K562 (cell line): ENCODE measurements around the gene FOXL3. TPM values are rescaled to one million over a fixed set of nuclear protein-coding genes. Genes with fewer than 3 reads are reported as not detected.
A peak's percentile ranks its signal among the peaks of the same experiment; 100 is the strongest.

Source experiments
- CBX3 ChIP-seq, 2 experiments: IDR thresholded peaks; 1 replicate in 1 of 2; 2 replicates in 1 of 2; pipeline ENCODE4 v1.6.1; 2012; ENCODE audit warnings: inconsistent platforms in 2 of 2, low read length in 2 of 2, borderline replicate concordance in 1 of 2, control low read depth in 1 of 2
- FIP1L1 ChIP-seq: fragments of 200-400 bp; formaldehyde crosslinking; IDR thresholded peaks from 2 replicates; pipeline ENCODE4 v1.6.1; 2018; ENCODE audit warnings: mild to moderate bottlenecking, low read depth, low read length; ENCODE audit not compliant: poor library complexity, severe bottlenecking
- FOXK1 ChIP-seq: sonication (generic); formaldehyde crosslinking; IDR thresholded peaks from 2 replicates; pipeline ENCODE4 v1.8.0; 2022; ENCODE audit warnings: missing genetic modification reagents, mild to moderate bottlenecking, borderline replicate concordance
- HDGF ChIP-seq: fragments of 450-650 bp; IDR thresholded peaks from 2 replicates; pipeline ENCODE4 v1.6.1; 2016
- HNRNPLL ChIP-seq: fragments of 200-400 bp; formaldehyde crosslinking; IDR thresholded peaks from 2 replicates; pipeline ENCODE4 v1.6.1; 2017; ENCODE audit warnings: low read length, low read depth, mild to moderate bottlenecking; ENCODE audit not compliant: poor library complexity, severe bottlenecking
- ILF3 ChIP-seq: fragments of 450-650 bp; IDR thresholded peaks from 2 replicates; pipeline ENCODE4 v1.6.1; 2018; ENCODE audit warnings: antibody characterized with exemption, mild to moderate bottlenecking, moderate library complexity, borderline replicate concordance
- LEF1 ChIP-seq: fragments of 450-650 bp; IDR thresholded peaks from 2 replicates; pipeline ENCODE4 v1.6.1; 2016; ENCODE audit warnings: mild to moderate bottlenecking
- NCOA2 ChIP-seq, 2 experiments: fragments of 450-650 bp; IDR thresholded peaks; 2 replicates each; pipeline ENCODE4 v1.6.1; 2018; ENCODE audit warnings: mild to moderate bottlenecking in 2 of 2, moderate library complexity in 1 of 2; ENCODE audit not compliant: partially characterized antibody in 2 of 2
- NRF1 ChIP-seq, 2 experiments: fragments of 450-650 bp; IDR thresholded peaks in 1 of 2; conservative IDR thresholded peaks in 1 of 2; 2 replicates each; pipeline ENCODE4 v1.6.1; 2014; ENCODE audit warnings: mild to moderate bottlenecking in 2 of 2
- RCOR1 ChIP-seq, 2 experiments: IDR thresholded peaks; 2 replicates each; pipeline ENCODE4 v1.6.1; 2012; ENCODE audit warnings: low read depth in 2 of 2, low read length in 2 of 2, borderline replicate concordance in 1 of 2, improper control_type of control experiment in 1 of 2
- SMARCE1 ChIP-seq: fragments of 450-650 bp; IDR thresholded peaks from 2 replicates; pipeline ENCODE4 v1.7.1; 2016; ENCODE audit warnings: mild to moderate bottlenecking
- ZBTB1 ChIP-seq: sonication (generic); formaldehyde crosslinking; IDR thresholded peaks from 2 replicates; pipeline ENCODE4 v1.8.1; 2023; ENCODE audit warnings: missing genetic modification reagents, low read depth, mild to moderate bottlenecking, borderline replicate concordance
- ZNF217 ChIP-seq: sonication (generic); formaldehyde crosslinking; IDR thresholded peaks from 2 replicates; pipeline ENCODE4 v1.8.0; 2022; ENCODE audit warnings: mild to moderate bottlenecking, missing genetic modification reagents
- ZNF431 ChIP-seq: sonication (generic); formaldehyde crosslinking; IDR thresholded peaks from 2 replicates; pipeline ENCODE4 v1.8.0; 2022; ENCODE audit warnings: mild to moderate bottlenecking, missing genetic modification reagents
- polyA plus RNA-seq, 8 experiments: library from polyadenylated mRNA; depleted of rRNA in 4 of 8; stranded (reverse) in 5 of 8; unstranded in 3 of 8; fragments of >200 nt; fragmentation: Nextera tagmentation in 2 of 8; fragmentation: Illumina TruSeq in 1 of 8; extraction: Ambion mirVana in 2 of 8; extraction: Trizol in 1 of 8; gene quantifications; 2 replicates each; pipeline versions ENCODE4 v1.2.1 to v1.2.3, GENCODE V29; 2011 to 2014; ENCODE audit warnings: inconsistent platforms in 1 of 8, missing spikeins in 1 of 8
- total RNA-seq, 7 experiments: library from RNA; depleted of rRNA in 6 of 7; stranded (reverse); fragments of >200 nt in 6 of 7; fragmentation: Illumina TruSeq in 2 of 7; extraction: Trizol in 2 of 7; gene quantifications; 2 replicates each; pipeline versions ENCODE4 v1.2.1 to v1.2.3, GENCODE V29; 2011 to 2021; ENCODE audit warnings: low replicate concordance in 1 of 7
- TF ChIP-seq, protein P1 (sequence below): fragments of 450-650 bp; formaldehyde crosslinking; IDR thresholded peaks from 2 replicates; pipeline ENCODE4 v1.4.0; 2022; ENCODE audit warnings: missing genetic modification characterization
- TF ChIP-seq, protein P2 (sequence below): fragments of 250-450 bp; sonication (Bioruptor Pico); IDR thresholded peaks from 2 replicates; pipeline ENCODE4 v1.5.0; 2020; ENCODE audit warnings: mild to moderate bottlenecking, borderline replicate concordance
- TF ChIP-seq, protein P3 (sequence below): fragments of 250-450 bp; sonication (Bioruptor Pico); IDR thresholded peaks from 2 replicates; pipeline ENCODE4 v1.5.0; 2021
- TF ChIP-seq, protein P4 (sequence below): sonication (generic); formaldehyde crosslinking; IDR thresholded peaks from 2 replicates; pipeline ENCODE4 v1.8.1; 2023; ENCODE audit warnings: mild to moderate bottlenecking, missing genetic modification reagents
- TF ChIP-seq, protein P5 (sequence below): fragments of 450-650 bp; formaldehyde crosslinking; IDR thresholded peaks from 2 replicates; pipeline ENCODE4 v1.4.0; 2020; ENCODE audit warnings: mild to moderate bottlenecking, mixed read lengths

FOXL3 gene
- total and polyA plus RNA-seq, 9 of the 15 experiments (the other 6 are each of a cell fraction or from before 2014, with no cell fraction given) = not detected

DNA sequence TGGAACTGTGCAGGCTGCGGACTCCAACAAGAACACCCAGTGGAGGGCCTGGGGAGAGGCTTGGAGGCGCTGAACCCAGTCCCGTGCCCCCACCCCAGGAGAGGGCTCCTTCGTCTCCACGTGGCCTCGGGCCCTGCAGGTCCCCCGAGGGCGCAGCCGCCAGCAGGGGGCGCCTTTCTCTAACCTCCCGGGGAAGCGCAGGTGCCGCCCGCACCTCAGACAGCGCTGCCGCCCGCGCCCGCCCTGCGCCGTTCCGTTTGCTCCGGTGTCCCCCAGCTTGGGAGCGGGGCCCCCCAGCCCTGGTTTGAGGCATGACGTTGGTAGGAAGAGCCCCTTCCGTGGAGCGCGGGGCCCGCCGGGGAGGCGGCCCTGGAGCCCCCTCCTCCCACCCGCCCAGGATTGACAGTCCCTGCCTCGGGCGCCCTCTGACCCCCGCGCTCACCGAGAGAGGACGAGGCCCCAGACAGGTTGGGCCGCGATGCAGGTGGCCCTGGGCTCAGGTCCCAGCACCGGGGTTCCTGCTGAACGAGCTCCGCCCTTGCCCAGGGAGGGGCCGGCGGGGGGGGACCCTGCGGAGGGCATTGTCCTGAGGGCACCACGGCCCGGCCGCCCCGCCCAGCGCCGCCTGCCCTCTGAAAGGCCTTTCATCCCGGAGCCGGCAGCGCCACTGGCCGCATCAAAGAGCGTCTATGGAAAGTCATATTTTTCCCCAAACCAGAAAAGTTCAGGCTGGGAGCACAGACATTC, 42.8 kb downstream of the FOXL3 start (continued):
- TF ChIP-seq LEF1 = no peak
- TF ChIP-seq ZNF217 (CRISPR knock-in tag) = no peak
- TF ChIP-seq, protein P1, sequence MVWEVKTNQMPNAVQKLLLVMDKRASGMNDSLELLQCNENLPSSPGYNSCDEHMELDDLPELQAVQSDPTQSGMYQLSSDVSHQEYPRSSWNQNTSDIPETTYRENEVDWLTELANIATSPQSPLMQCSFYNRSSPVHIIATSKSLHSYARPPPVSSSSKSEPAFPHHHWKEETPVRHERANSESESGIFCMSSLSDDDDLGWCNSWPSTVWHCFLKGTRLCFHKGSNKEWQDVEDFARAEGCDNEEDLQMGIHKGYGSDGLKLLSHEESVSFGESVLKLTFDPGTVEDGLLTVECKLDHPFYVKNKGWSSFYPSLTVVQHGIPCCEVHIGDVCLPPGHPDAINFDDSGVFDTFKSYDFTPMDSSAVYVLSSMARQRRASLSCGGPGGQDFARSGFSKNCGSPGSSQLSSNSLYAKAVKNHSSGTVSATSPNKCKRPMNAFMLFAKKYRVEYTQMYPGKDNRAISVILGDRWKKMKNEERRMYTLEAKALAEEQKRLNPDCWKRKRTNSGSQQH (CRISPR knock-in tag) = no peak
- TF ChIP-seq, protein P2, sequence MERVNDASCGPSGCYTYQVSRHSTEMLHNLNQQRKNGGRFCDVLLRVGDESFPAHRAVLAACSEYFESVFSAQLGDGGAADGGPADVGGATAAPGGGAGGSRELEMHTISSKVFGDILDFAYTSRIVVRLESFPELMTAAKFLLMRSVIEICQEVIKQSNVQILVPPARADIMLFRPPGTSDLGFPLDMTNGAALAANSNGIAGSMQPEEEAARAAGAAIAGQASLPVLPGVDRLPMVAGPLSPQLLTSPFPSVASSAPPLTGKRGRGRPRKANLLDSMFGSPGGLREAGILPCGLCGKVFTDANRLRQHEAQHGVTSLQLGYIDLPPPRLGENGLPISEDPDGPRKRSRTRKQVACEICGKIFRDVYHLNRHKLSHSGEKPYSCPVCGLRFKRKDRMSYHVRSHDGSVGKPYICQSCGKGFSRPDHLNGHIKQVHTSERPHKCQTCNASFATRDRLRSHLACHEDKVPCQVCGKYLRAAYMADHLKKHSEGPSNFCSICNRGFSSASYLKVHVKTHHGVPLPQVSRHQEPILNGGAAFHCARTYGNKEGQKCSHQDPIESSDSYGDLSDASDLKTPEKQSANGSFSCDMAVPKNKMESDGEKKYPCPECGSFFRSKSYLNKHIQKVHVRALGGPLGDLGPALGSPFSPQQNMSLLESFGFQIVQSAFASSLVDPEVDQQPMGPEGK (CRISPR knock-in tag) = no peak
- peak; percentile 64 for TF ChIP-seq HNRNPLL
- peak in 1 of 2 experiments; percentile 33; a peak in 1 of 4 replicates for TF ChIP-seq RCOR1 (IDR thresholded peaks at IDR 0.05; ENCODE audit: borderline replicate concordance in 1 of 2, low read depth in 2 of 2, low read length in 2 of 2)
- no peak for TF ChIP-seq ILF3
- TF ChIP-seq NCOA2 (IDR thresholded peaks at IDR 0.05; ENCODE audit: partially characterized antibody in 2 of 2) = no peak
- TF ChIP-seq HDGF = no peak
- TF ChIP-seq, protein P3, sequence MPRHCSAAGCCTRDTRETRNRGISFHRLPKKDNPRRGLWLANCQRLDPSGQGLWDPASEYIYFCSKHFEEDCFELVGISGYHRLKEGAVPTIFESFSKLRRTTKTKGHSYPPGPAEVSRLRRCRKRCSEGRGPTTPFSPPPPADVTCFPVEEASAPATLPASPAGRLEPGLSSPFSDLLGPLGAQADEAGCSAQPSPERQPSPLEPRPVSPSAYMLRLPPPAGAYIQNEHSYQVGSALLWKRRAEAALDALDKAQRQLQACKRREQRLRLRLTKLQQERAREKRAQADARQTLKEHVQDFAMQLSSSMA (CRISPR knock-in tag) = no peak
- TF ChIP-seq FIP1L1 = peak; percentile 52
- TF ChIP-seq FOXK1 (CRISPR knock-in tag) = no peak
- TF ChIP-seq, protein P4, sequence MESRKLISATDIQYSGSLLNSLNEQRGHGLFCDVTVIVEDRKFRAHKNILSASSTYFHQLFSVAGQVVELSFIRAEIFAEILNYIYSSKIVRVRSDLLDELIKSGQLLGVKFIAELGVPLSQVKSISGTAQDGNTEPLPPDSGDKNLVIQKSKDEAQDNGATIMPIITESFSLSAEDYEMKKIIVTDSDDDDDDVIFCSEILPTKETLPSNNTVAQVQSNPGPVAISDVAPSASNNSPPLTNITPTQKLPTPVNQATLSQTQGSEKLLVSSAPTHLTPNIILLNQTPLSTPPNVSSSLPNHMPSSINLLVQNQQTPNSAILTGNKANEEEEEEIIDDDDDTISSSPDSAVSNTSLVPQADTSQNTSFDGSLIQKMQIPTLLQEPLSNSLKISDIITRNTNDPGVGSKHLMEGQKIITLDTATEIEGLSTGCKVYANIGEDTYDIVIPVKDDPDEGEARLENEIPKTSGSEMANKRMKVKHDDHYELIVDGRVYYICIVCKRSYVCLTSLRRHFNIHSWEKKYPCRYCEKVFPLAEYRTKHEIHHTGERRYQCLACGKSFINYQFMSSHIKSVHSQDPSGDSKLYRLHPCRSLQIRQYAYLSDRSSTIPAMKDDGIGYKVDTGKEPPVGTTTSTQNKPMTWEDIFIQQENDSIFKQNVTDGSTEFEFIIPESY (CRISPR knock-in tag) = peak; percentile 80
- TF ChIP-seq ZNF431 = 0 out of 2 replicates have a peak, but pooled peaks have one; percentile 24
- TF ChIP-seq SMARCE1 = no peak
- peak; percentile 38 to 43; a peak in 3 of 4 replicates for TF ChIP-seq NRF1 (conservative IDR thresholded peaks at IDR 0.05 in 1 of 2, IDR thresholded peaks at IDR 0.05 in 1 of 2)
- TF ChIP-seq CBX3 (IDR thresholded peaks at IDR 0.05; ENCODE audit: borderline replicate concordance in 1 of 2, low read length in 2 of 2) = no peak; a peak in 1 of 3 replicates
- TF ChIP-seq, protein P5, sequence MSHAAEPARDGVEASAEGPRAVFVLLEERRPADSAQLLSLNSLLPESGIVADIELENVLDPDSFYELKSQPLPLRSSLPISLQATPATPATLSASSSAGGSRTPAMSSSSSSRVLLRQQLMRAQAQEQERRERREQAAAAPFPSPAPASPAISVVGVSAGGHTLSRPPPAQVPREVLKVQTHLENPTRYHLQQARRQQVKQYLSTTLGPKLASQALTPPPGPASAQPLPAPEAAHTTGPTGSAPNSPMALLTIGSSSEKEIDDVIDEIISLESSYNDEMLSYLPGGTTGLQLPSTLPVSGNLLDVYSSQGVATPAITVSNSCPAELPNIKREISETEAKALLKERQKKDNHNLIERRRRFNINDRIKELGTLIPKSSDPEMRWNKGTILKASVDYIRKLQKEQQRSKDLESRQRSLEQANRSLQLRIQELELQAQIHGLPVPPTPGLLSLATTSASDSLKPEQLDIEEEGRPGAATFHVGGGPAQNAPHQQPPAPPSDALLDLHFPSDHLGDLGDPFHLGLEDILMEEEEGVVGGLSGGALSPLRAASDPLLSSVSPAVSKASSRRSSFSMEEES (CRISPR knock-in tag) = no peak
- TF ChIP-seq ZBTB1 (CRISPR knock-in tag) = no peak
